ENCODE measurements around the gene TRIM26. TPM values are rescaled to one million over a fixed set of nuclear protein-coding genes. Genes with fewer than 3 reads are reported as not detected.

TRIM26 gene
- total and polyA plus RNA-seq, 2 of the 13 experiments (the other 11 are each of a cell fraction or from before 2014, with no cell fraction given) = 27.1 to 38.7 TPM

- TF ChIP-seq EEA1 (CRISPR knock-in tag; IDR thresholded peaks at IDR 0.05; ENCODE audit: borderline replicate concordance) (no peak), ZNF737 (CRISPR knock-in tag; IDR thresholded peaks at IDR 0.05; ENCODE audit: borderline replicate concordance) (no peak; the same call in 1 of the 2 replicates), MIER3 (CRISPR knock-in tag; IDR thresholded peaks at IDR 0.05; ENCODE audit: borderline replicate concordance) (peak; percentile 45; the same call in 1 of the 2 replicates), ZNF317 (CRISPR knock-in tag; IDR thresholded peaks at IDR 0.05) (no peak; the same call in 1 of the 2 replicates), PAF1 (CRISPR knock-in tag; IDR thresholded peaks at IDR 0.05) (no peak), AGO1 (IDR thresholded peaks at IDR 0.05; ENCODE audit: low read depth, low read length, poor library complexity, severe bottlenecking) (peak; percentile 58), ZSCAN21 (CRISPR knock-in tag; IDR thresholded peaks at IDR 0.05; ENCODE audit: borderline replicate concordance) (no peak; the same call in 1 of the 2 replicates), ATF6 (CRISPR knock-in tag; conservative IDR thresholded peaks at IDR 0.05) (no peak), ARHGAP35 (CRISPR knock-in tag; IDR thresholded peaks at IDR 0.05; ENCODE audit: borderline replicate concordance) (peak; percentile 28; the same call in 1 of the 2 replicates), CREB3 (CRISPR knock-in tag; IDR thresholded peaks at IDR 0.05) (no peak), ZNF782 (CRISPR knock-in tag; IDR thresholded peaks at IDR 0.05; ENCODE audit: borderline replicate concordance) (peak; percentile 82), ATF4 (CRISPR knock-in tag; IDR thresholded peaks at IDR 0.05) (no peak), ZNF30 (CRISPR knock-in tag; IDR thresholded peaks at IDR 0.05) (no peak), TERF1 (CRISPR knock-in tag; IDR thresholded peaks at IDR 0.05) (no peak), NRL (CRISPR knock-in tag; IDR thresholded peaks at IDR 0.05; ENCODE audit: borderline replicate concordance) (peak; percentile 61; the same call in 1 of the 2 replicates), ZBTB44 (CRISPR knock-in tag; IDR thresholded peaks at IDR 0.05) (no peak), ZBTB46 (CRISPR knock-in tag; IDR thresholded peaks at IDR 0.05; ENCODE audit: borderline replicate concordance) (no peak), ZNF251 (CRISPR knock-in tag; IDR thresholded peaks at IDR 0.05) (0 out of 2 replicates have a peak, but pooled peaks have one; percentile 61), ZNF33A (CRISPR knock-in tag; IDR thresholded peaks at IDR 0.05; ENCODE audit: borderline replicate concordance) (0 out of 2 replicates have a peak, but pooled peaks have one; percentile 44)
Measured at GRCh38 chr6:30212865-30213666, at the start of gene TRIM26 (continued).
